Upper lobe of right lung (tissue), 1 donor: ENCODE results near the gene PTH1R. TPM values are rescaled to one million over a fixed set of nuclear protein-coding genes. Genes with fewer than 3 reads are reported as not detected.

Experiments used
- ATAC-seq: fragments of 200-7000 bp; cut with Tn5 transposase; one replicate; pipeline ENCODE4 v1.9.1; 2020; ENCODE audit warnings: mild to moderate bottlenecking, moderate library complexity
- DNase-seq: peaks from one replicate; pipeline ENCODE4 v3.0.0-alpha.2; 2020
- H3K27ac ChIP-seq: fragments of 200-600 bp; one replicate; pipeline ENCODE4 v1.8.0; 2022
- H3K27me3 ChIP-seq: fragments of 200-600 bp; one replicate; pipeline ENCODE4 v1.8.0; 2022; ENCODE audit warnings: mild to moderate bottlenecking
- H3K36me3 ChIP-seq: fragments of 200-600 bp; one replicate; pipeline ENCODE4 v1.8.0; 2022
- H3K4me1 ChIP-seq: fragments of 200-600 bp; one replicate; pipeline ENCODE4 v1.8.0; 2022
- H3K4me3 ChIP-seq: fragments of 200-600 bp; one replicate; pipeline ENCODE4 v1.8.0; 2022; ENCODE audit warnings: mild to moderate bottlenecking
- H3K9me3 ChIP-seq: fragments of 200-600 bp; one replicate; pipeline ENCODE4 v1.8.0; 2022
- CTCF ChIP-seq: fragments of 200-600 bp; IDR thresholded peaks from one replicate; pipeline ENCODE4 v1.8.0; 2022; ENCODE audit warnings: antibody characterized with exemption
- intact Hi-C: fragments of 100-400 bp; cut with DNase I; formaldehyde crosslinking; loops from one replicate; pipeline ENCODE4 v1.11.0; 2022
- total RNA-seq: library from RNA; stranded (reverse); fragmentation: NEBNext Ultra II Directional; extraction: Animal tissue kit (Norgen Biotek cat#: 25700); gene quantifications from one replicate; pipeline ENCODE4 v1.2.1, GENCODE V29; 2021
- donor health status: DM: no; HTN: yes; CAD: no; lungs with severe emphysema.

Gene PTH1R
- total RNA-seq, 1 donor from 2014 or later = 14.9 TPM

DNA sequence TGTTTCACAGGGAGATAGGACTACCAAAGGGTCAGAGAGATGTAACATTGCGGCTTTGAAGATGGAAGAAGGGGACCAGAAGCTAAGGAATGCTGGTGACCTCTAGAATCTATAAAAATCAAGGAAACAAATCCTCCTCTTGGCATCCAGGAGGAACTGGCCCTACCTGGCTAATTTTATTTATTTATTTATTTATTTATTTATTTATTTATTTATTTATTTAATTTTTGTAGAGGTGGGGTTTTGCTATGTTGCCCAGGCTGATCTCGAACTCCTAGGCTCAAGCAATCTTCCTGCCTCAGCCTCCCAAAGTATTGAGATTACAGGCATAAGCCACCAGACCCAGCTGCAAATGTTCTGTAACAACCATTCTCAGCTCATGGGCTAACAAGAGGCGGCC lies 34.0 kb upstream of the PTH1R start:
- ATAC-seq (no peak), DNase-seq (no peak)
- H3K36me3 ChIP-seq = no peaks in the 10 kb centered on the region
- no peaks in the 10 kb centered on the region for H3K27me3 ChIP-seq
- TF ChIP-seq CTCF = no peak
- peaks cover 7% of the 10 kb centered on the region for H3K9me3 ChIP-seq
- peaks cover 12% of the 10 kb centered on the region for H3K4me1 ChIP-seq
- intact Hi-C loops = no loop called here
- no peak overlapping the region for H3K27ac ChIP-seq
- no peak overlapping the region for H3K4me3 ChIP-seq

GRCh38 chr3:46844397-46844796 lies 33.1 kb upstream of the PTH1R start:
- H3K27ac ChIP-seq = no peak overlapping the region
- peaks cover 12% of the 10 kb centered on the region for H3K4me1 ChIP-seq
- no peak for DNase-seq
- intact Hi-C loops = no loop called here
- TF ChIP-seq CTCF = no peak
- no peak overlapping the region for H3K4me3 ChIP-seq
- H3K9me3 ChIP-seq = peaks cover 7% of the 10 kb centered on the region
- H3K27me3 ChIP-seq = no peaks in the 10 kb centered on the region
- no peaks in the 10 kb centered on the region for H3K36me3 ChIP-seq
- ATAC-seq = no peak

DNA sequence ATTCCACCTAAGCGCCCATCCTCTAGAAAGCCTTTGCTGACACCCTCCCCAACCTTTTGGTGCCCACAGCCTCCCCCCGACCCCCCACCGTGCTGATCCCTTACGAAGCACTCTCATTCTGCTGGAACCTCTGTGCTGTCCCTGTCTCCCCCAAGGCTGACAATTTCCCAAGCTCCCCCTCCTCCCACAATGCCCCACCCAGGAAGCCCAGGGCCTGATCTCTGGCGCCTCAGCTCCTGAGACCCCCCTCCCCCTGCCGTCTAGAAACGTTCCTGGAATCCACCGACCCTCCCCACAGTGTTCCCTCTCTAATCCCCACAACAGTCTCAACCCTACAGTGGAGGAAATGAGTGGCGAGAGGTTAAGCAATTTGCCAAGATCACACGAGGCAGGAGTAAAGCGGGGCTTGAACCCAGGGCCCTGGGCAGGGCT lies 32.6 kb upstream of the PTH1R start:
- ATAC-seq = peak; percentile 0

GRCh38 chr3:46845397-46845859 lies 32.1 kb upstream of the PTH1R start:
- Histone ChIP-seq H3K9me3 (peaks cover 7% of the 10 kb centered on the region), H3K27ac (peak overlapping the region; percentile 82), H3K4me3 (peak overlapping the region; percentile 51), H3K36me3 (no peaks in the 10 kb centered on the region), H3K4me1 (peaks cover 12% of the 10 kb centered on the region), H3K27me3 (no peaks in the 10 kb centered on the region)
- TF ChIP-seq CTCF = no peak
- DNase-seq = peak; percentile 90
- intact Hi-C loops = no loop called here
- ATAC-seq = peak; percentile 85

More for the DNA sequence above, 32.6 kb upstream of the PTH1R start:
- peak overlapping the region; percentile 82 for H3K27ac ChIP-seq
- intact Hi-C loops = no loop called here
- no peaks in the 10 kb centered on the region for H3K27me3 ChIP-seq
- H3K4me1 ChIP-seq = peaks cover 12% of the 10 kb centered on the region
- TF ChIP-seq CTCF = no peak
- H3K36me3 ChIP-seq = no peaks in the 10 kb centered on the region
- peak; percentile 61 for DNase-seq
- peak overlapping the region; percentile 51 for H3K4me3 ChIP-seq
- peaks cover 7% of the 10 kb centered on the region for H3K9me3 ChIP-seq

- DNase-seq = peak; percentile 92
- peak; percentile 92 for ATAC-seq
- H3K9me3 ChIP-seq = peaks cover 2% of the 10 kb centered on the region
- H3K27ac ChIP-seq = peak overlapping the region; percentile 82
- peak; percentile 64 for TF ChIP-seq CTCF
- H3K4me3 ChIP-seq = peak overlapping the region; percentile 51
- no peaks in the 10 kb centered on the region for H3K27me3 ChIP-seq
- intact Hi-C loops = no loop called here
- peaks cover 12% of the 10 kb centered on the region for H3K4me1 ChIP-seq
- no peaks in the 10 kb centered on the region for H3K36me3 ChIP-seq
These were observed 31.5 kb upstream of the PTH1R start for GRCh38 chr3:46845860-46846623.
